ENCODE results near the gene RNF150. TPM values are rescaled to one million over a fixed set of nuclear protein-coding genes. Genes with fewer than 3 reads are reported as not detected.

Gene RNF150
- polyA plus RNA-seq, 1 donor from 2014 or later, result 15.3 TPM

DNA sequence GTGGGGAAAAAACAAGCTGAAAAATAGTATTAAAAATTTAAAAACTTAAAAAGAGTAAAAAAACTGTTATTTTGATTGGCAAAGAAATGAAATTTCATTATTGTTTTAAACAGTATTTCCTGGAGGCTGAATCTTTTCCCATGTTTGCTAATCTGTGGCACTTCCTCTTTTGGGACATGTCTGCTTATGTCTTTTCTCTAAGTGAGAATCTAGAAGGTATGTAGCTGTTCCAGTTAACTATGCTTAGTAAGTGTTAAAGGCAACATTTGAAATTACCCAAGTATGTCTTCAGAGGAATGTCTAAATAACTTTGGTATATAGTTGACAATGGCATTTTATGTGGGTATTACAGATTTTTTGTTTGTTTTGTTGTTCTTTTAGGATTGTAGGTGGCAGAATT is 295.5 kb downstream of the RNF150 start:
- H3K27me3 ChIP-seq (ENCODE audit: insufficient read depth, low read depth, low read length), result no peaks in the 10 kb centered on the region

DNA sequence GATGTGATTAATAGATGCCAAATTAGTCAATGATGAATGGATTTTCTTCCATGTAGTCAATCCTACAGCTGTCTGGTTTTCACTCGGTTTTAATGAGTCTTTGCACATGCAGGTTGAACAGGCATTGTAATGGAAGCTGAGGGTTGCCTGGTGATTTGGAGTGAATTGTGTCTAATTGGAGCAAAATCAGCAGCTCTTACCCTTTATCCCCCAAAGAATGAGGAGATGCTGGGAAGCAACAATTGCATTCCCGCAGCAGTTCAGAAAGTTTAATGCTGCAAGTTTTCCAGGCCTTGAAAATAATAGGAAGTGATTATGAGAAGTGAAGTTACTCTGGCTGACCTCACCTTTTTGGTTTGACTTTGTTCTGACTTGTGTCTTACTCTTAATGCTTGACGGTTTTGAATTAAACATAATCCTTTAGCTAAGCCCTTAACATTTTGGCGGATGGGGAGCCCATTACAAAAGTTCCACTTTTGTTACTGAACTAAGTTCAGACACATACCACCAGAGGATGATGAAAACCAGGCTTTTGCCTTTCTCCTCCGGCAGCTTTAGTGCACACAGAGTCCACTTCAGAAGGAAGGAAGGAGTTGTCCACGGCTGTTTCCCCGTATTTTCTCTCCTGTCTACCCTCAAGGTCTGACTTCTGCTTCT is 298.3 kb downstream of the RNF150 start:
- Histone ChIP-seq H3K4me2 (ENCODE audit: low read length) (no peak overlapping the region), H2AFZ (ENCODE audit: low read depth, low read length) (no peak overlapping the region), H3K79me2 (replicated peaks; ENCODE audit: insufficient read depth, low read length) (no peaks in the 10 kb centered on the region)

More for the DNA sequence above, 295.5 kb downstream of the RNF150 start:
- Histone ChIP-seq H3K9me2 (ENCODE audit: insufficient read depth, low read length) (no peaks in the 10 kb centered on the region), H3K4me3 (ENCODE audit: low read length) (no peak overlapping the region), H3K27ac (ENCODE audit: low read length) (no peak overlapping the region), H4K20me1 (ENCODE audit: insufficient read depth) (no peaks in the 10 kb centered on the region), H2AFZ (ENCODE audit: low read depth, low read length) (no peak overlapping the region), H3K9ac (ENCODE audit: low read length) (no peak overlapping the region), H3K36me3 (ENCODE audit: insufficient read depth, low read length) (no peaks in the 10 kb centered on the region), H3K79me2 (replicated peaks; ENCODE audit: insufficient read depth, low read length) (no peaks in the 10 kb centered on the region), H3K4me2 (ENCODE audit: low read length) (no peak overlapping the region), H3F3A (ENCODE audit: insufficient read depth, low read length, poor library complexity, severe bottlenecking) (no peaks in the 10 kb centered on the region), H3K9me3 (ENCODE audit: low read length) (no peaks in the 10 kb centered on the region)
- no peak for TF ChIP-seq CTCF (IDR thresholded peaks at IDR 0.05; ENCODE audit: poor library complexity, severe bottlenecking)
- TF ChIP-seq TAF1 (IDR thresholded peaks at IDR 0.05; ENCODE audit: low read depth), result no peak
- no peak for TF ChIP-seq EZH2 (IDR thresholded peaks at IDR 0.05; ENCODE audit: borderline replicate concordance, insufficient read depth, low read length, poor library complexity, severe bottlenecking)
- no peak for TF ChIP-seq POLR2AphosphoS5 (IDR thresholded peaks at IDR 0.05)
- TF ChIP-seq MXI1 (conservative IDR thresholded peaks at IDR 0.05; ENCODE audit: poor library complexity, severe bottlenecking), result no peak
- no peak for TF ChIP-seq SMC3 (conservative IDR thresholded peaks at IDR 0.05; ENCODE audit: poor library complexity)

More for the DNA sequence above, 298.3 kb downstream of the RNF150 start:
- no peaks in the 10 kb centered on the region for H3K36me3 ChIP-seq (ENCODE audit: insufficient read depth, low read length)
- H3K9me3 ChIP-seq (ENCODE audit: low read length), result no peaks in the 10 kb centered on the region
- no peak overlapping the region for H3K27ac ChIP-seq (ENCODE audit: low read length)
- H3K4me3 ChIP-seq (ENCODE audit: low read length), result no peak overlapping the region
- no peaks in the 10 kb centered on the region for H3F3A ChIP-seq (ENCODE audit: insufficient read depth, low read length, poor library complexity, severe bottlenecking)
- no peaks in the 10 kb centered on the region for H3K9me2 ChIP-seq (ENCODE audit: insufficient read depth, low read length)
- H4K20me1 ChIP-seq (ENCODE audit: insufficient read depth), result no peaks in the 10 kb centered on the region
- no peak overlapping the region for H3K9ac ChIP-seq (ENCODE audit: low read length)
- TF ChIP-seq RAD21 (conservative IDR thresholded peaks at IDR 0.05) (no peak), SMC3 (conservative IDR thresholded peaks at IDR 0.05; ENCODE audit: poor library complexity) (no peak), EZH2 (IDR thresholded peaks at IDR 0.05; ENCODE audit: borderline replicate concordance, insufficient read depth, low read length, poor library complexity, severe bottlenecking) (no peak), CTCF (IDR thresholded peaks at IDR 0.05; ENCODE audit: poor library complexity, severe bottlenecking) (no peak), MXI1 (conservative IDR thresholded peaks at IDR 0.05; ENCODE audit: poor library complexity, severe bottlenecking) (no peak), TAF1 (IDR thresholded peaks at IDR 0.05; ENCODE audit: low read depth) (no peak), POLR2AphosphoS5 (IDR thresholded peaks at IDR 0.05) (no peak), EP300 (conservative IDR thresholded peaks at IDR 0.05; ENCODE audit: poor library complexity, severe bottlenecking) (no peak)
- TF ChIP-seq, protein P1, sequence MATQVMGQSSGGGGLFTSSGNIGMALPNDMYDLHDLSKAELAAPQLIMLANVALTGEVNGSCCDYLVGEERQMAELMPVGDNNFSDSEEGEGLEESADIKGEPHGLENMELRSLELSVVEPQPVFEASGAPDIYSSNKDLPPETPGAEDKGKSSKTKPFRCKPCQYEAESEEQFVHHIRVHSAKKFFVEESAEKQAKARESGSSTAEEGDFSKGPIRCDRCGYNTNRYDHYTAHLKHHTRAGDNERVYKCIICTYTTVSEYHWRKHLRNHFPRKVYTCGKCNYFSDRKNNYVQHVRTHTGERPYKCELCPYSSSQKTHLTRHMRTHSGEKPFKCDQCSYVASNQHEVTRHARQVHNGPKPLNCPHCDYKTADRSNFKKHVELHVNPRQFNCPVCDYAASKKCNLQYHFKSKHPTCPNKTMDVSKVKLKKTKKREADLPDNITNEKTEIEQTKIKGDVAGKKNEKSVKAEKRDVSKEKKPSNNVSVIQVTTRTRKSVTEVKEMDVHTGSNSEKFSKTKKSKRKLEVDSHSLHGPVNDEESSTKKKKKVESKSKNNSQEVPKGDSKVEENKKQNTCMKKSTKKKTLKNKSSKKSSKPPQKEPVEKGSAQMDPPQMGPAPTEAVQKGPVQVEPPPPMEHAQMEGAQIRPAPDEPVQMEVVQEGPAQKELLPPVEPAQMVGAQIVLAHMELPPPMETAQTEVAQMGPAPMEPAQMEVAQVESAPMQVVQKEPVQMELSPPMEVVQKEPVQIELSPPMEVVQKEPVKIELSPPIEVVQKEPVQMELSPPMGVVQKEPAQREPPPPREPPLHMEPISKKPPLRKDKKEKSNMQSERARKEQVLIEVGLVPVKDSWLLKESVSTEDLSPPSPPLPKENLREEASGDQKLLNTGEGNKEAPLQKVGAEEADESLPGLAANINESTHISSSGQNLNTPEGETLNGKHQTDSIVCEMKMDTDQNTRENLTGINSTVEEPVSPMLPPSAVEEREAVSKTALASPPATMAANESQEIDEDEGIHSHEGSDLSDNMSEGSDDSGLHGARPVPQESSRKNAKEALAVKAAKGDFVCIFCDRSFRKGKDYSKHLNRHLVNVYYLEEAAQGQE (IDR thresholded peaks at IDR 0.05; ENCODE audit: borderline replicate concordance), result no peak
- no peaks in the 10 kb centered on the region for H3K27me3 ChIP-seq (ENCODE audit: insufficient read depth, low read depth, low read length)

All from neural cell (in vitro differentiated cells).